Measurements from ENCODE around the gene HDAC9.

- no peak for TF ChIP-seq CTCF (IDR thresholded peaks at IDR 0.05)
- TF ChIP-seq POLR2A (IDR thresholded peaks at IDR 0.05) = no peak
Observed at GRCh38 chr7:18532813-18533212, 37.3 kb downstream of the HDAC9 start.
